ENCODE results near the gene CISTR.
A peak's percentile ranks its signal among the peaks of the same experiment; 100 is the strongest.

Gene CISTR

GRCh38 chr12:53761306-53761705, 9.5 kb upstream of the CISTR start:
- no peak for DNase-seq

- no peak for DNase-seq
Measured at GRCh38 chr12:53759261-53759660, 7.5 kb upstream of the CISTR start.

GRCh38 chr12:53758730-53759103, 6.9 kb upstream of the CISTR start:
- DNase-seq, result no peak

GRCh38 chr12:53758081-53758729, 6.4 kb upstream of the CISTR start:
- no peak for DNase-seq

- peak; percentile 19 for DNase-seq
Measured at GRCh38 chr12:53757101-53757770, 5.5 kb upstream of the CISTR start.

GRCh38 chr12:53756300-53757100, 4.7 kb upstream of the CISTR start:
- no peak for DNase-seq

- DNase-seq, result no peak
Measured at GRCh38 chr12:53755893-53756292, 4.1 kb upstream of the CISTR start.

GRCh38 chr12:53755451-53755891, 3.7 kb upstream of the CISTR start:
- DNase-seq, result no peak

- no peak for DNase-seq
Measured at GRCh38 chr12:53754633-53755264, 3.0 kb upstream of the CISTR start.

- no peak for DNase-seq
Measured at GRCh38 chr12:53754188-53754585, 2.4 kb upstream of the CISTR start.

GRCh38 chr12:53752621-53753020, 842 bp upstream of the CISTR start:
- DNase-seq, result no peak

GRCh38 chr12:53752192-53752601, 418 bp upstream of the CISTR start:
- no peak for DNase-seq

- no peak for DNase-seq
Measured at GRCh38 chr12:53750812-53751335, 905 bp downstream of the CISTR start.

- no peak for DNase-seq
Measured at GRCh38 chr12:53749986-53750811, 1.6 kb downstream of the CISTR start.

- no peak for DNase-seq
Measured at GRCh38 chr12:53748072-53748840, 3.5 kb downstream of the CISTR start.

GRCh38 chr12:53747095-53747494, 4.7 kb downstream of the CISTR start:
- DNase-seq, result no peak

- peak; percentile 72 for DNase-seq
Measured at GRCh38 chr12:53746592-53747092, 5.1 kb downstream of the CISTR start.

- no peak for DNase-seq
Measured at GRCh38 chr12:53744751-53745150, 7.0 kb downstream of the CISTR start.

- no peak for DNase-seq
Measured at GRCh38 chr12:53744130-53744441, 7.7 kb downstream of the CISTR start.

- peak; percentile 37 for DNase-seq
Measured at GRCh38 chr12:53743266-53744129, 8.3 kb downstream of the CISTR start.

- DNase-seq, result no peak
Measured at GRCh38 chr12:53740130-53740491, 11.7 kb downstream of the CISTR start.
